ENCODE results near the gene ARHGAP36. TPM values are rescaled to one million over a fixed set of nuclear protein-coding genes. Genes with fewer than 3 reads are reported as not detected.

ARHGAP36 gene
- total and polyA plus RNA-seq, 2 of the 8 experiments (the other 6 are each of a cell fraction or from before 2014, with no cell fraction given), result 0.32 to 0.38 TPM

GRCh38 chrX:131054906-131055305, 3.2 kb upstream of the ARHGAP36 start (continued):
- TF ChIP-seq CHD7 (IDR thresholded peaks at IDR 0.05; ENCODE audit: insufficient replicate concordance, low read length) (no peak), SP2 (IDR thresholded peaks at IDR 0.05; ENCODE audit: low read length) (no peak), PHF8 (conservative IDR thresholded peaks at IDR 0.05; ENCODE audit: low read depth, low read length) (no peak), RXRA (IDR thresholded peaks at IDR 0.05; ENCODE audit: insufficient read depth, low read depth, low read length) (no peak), POLR2AphosphoS5 (IDR thresholded peaks at IDR 0.05; ENCODE audit: low read depth, low read length) (no peak)
- TF ChIP-seq, protein P1, sequence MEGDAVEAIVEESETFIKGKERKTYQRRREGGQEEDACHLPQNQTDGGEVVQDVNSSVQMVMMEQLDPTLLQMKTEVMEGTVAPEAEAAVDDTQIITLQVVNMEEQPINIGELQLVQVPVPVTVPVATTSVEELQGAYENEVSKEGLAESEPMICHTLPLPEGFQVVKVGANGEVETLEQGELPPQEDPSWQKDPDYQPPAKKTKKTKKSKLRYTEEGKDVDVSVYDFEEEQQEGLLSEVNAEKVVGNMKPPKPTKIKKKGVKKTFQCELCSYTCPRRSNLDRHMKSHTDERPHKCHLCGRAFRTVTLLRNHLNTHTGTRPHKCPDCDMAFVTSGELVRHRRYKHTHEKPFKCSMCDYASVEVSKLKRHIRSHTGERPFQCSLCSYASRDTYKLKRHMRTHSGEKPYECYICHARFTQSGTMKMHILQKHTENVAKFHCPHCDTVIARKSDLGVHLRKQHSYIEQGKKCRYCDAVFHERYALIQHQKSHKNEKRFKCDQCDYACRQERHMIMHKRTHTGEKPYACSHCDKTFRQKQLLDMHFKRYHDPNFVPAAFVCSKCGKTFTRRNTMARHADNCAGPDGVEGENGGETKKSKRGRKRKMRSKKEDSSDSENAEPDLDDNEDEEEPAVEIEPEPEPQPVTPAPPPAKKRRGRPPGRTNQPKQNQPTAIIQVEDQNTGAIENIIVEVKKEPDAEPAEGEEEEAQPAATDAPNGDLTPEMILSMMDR (IDR thresholded peaks at IDR 0.05; ENCODE audit: control extremely low read depth in 1 of 3, insufficient read depth in 1 of 3, low read depth in 1 of 3, low read length in 3 of 3), result no peak
